IMR-90 (cell line): ENCODE data around the gene PIEZO1. TPM values are rescaled to one million over a fixed set of nuclear protein-coding genes. Genes with fewer than 3 reads are reported as not detected.

Experiments
- ATAC-seq: fragments of 200-7000 bp; cut with Tn5 transposase; 2 replicates; pipeline ENCODE4 v1.9.1; 2020; ENCODE audit warnings: low read depth, mild to moderate bottlenecking, moderate library complexity
- BruUV-seq: library from RNA; stranded (reverse); fragments of 400-500 nt; replicated peaks from 2 replicates; lab custom pipeline; 2021; lab: Mats Ljungman, UMichigan
- CTCF ChIA-PET: fragments of 300-600 bp; formaldehyde crosslinking; extraction: SDS; loops from one replicate; lab custom pipeline; 2021; ENCODE audit warnings: antibody characterized with exemption; lab: Yijun Ruan, JAX
- POLR2A ChIA-PET: fragments of 300-600 bp; sonication (Branson Sonifier 250); formaldehyde crosslinking; loops from one replicate; lab custom pipeline; 2022; ENCODE audit warnings: antibody characterized with exemption; ENCODE audit not compliant: unreplicated experiment; lab: Charles Lee
- DNase-seq: peaks from one replicate; pipeline ENCODE4 v3.0.0; 2013
- H2AFZ ChIP-seq: replicated peaks from 2 replicates; pipeline ENCODE3; 2013; ENCODE audit warnings: low read length, mild to moderate bottlenecking; ENCODE audit not compliant: poor library complexity
- H2AK5ac ChIP-seq: 2 replicates; pipeline ENCODE4 v1.6.1; 2013; ENCODE audit warnings: low read depth, low read length, inconsistent platforms
- H2AK9ac ChIP-seq: replicated peaks from 2 replicates; pipeline ENCODE3; 2013; ENCODE audit warnings: mild to moderate bottlenecking, low read depth, low read length, moderate library complexity; ENCODE audit not compliant: poor library complexity
- H2BK120ac ChIP-seq: 2 replicates; pipeline ENCODE4 v1.6.1; 2013; ENCODE audit warnings: low read depth, low read length, inconsistent platforms
- H2BK15ac ChIP-seq: 3 replicates; pipeline ENCODE4 v1.6.1; 2013; ENCODE audit warnings: low read depth, low read length, inconsistent platforms
- H2BK20ac ChIP-seq: 2 replicates; pipeline ENCODE4 v1.6.1; 2013; ENCODE audit warnings: low read depth, mild to moderate bottlenecking, inconsistent platforms, low read length, moderate library complexity
- H2BK5ac ChIP-seq: 2 replicates; pipeline ENCODE4 v1.6.1; 2013; ENCODE audit warnings: mild to moderate bottlenecking, low read depth, low read length, inconsistent platforms; ENCODE audit not compliant: poor library complexity, severe bottlenecking
- H3K14ac ChIP-seq: replicated peaks from 2 replicates; pipeline ENCODE4 v1.6.1; 2013; ENCODE audit warnings: low read depth, low read length, inconsistent platforms
- H3K18ac ChIP-seq: 2 replicates; pipeline ENCODE4 v1.6.1; 2013; ENCODE audit warnings: low read depth, low read length, control low read depth
- H3K23ac ChIP-seq: 2 replicates; pipeline ENCODE4 v1.6.1; 2013; ENCODE audit warnings: low read depth, low read length, inconsistent platforms
- H3K27ac ChIP-seq: 2 replicates; pipeline ENCODE4 v1.5.1; 2013; ENCODE audit warnings: mild to moderate bottlenecking, control low read depth, low read length; ENCODE audit not compliant: insufficient read depth
- H3K27me3 ChIP-seq: 2 replicates; pipeline ENCODE4 v1.6.1; 2013; ENCODE audit warnings: low read length; ENCODE audit not compliant: control insufficient read depth, insufficient read depth
- H3K36me3 ChIP-seq: 2 replicates; pipeline ENCODE4 v1.6.1; 2013; ENCODE audit warnings: low read length, mixed read lengths; ENCODE audit not compliant: control insufficient read depth, insufficient read depth
- H3K4ac ChIP-seq: 2 replicates; pipeline ENCODE4 v1.6.1; 2013; ENCODE audit warnings: low read depth, low read length, inconsistent platforms
- H3K4me1 ChIP-seq: 2 replicates; pipeline ENCODE4 v1.6.1; 2013; ENCODE audit warnings: low read length, mixed read lengths; ENCODE audit not compliant: control insufficient read depth, insufficient read depth
- H3K4me2 ChIP-seq: 2 replicates; pipeline ENCODE4 v1.6.1; 2013; ENCODE audit warnings: low read depth, mild to moderate bottlenecking, control low read depth, low read length, moderate library complexity
- H3K4me3 ChIP-seq: 2 replicates; pipeline ENCODE4 v1.5.1; 2013; ENCODE audit warnings: low read depth, mild to moderate bottlenecking, control low read depth, low read length, moderate library complexity; ENCODE audit not compliant: insufficient read depth
- H3K56ac ChIP-seq: 2 replicates; pipeline ENCODE4 v1.6.1; 2013; ENCODE audit warnings: low read length, inconsistent platforms; ENCODE audit not compliant: insufficient read depth; ENCODE audit errors: extremely low read depth
- H3K79me1 ChIP-seq, 2 experiments: 2 replicates each; pipeline ENCODE4 v1.6.1; 2013; ENCODE audit warnings: low read length in 2 of 2, inconsistent platforms in 1 of 2, low read depth in 1 of 2
- H3K9ac ChIP-seq: 2 replicates; pipeline ENCODE4 v1.6.1; 2013; ENCODE audit warnings: low read depth, low read length, control low read depth
- H3K9me1 ChIP-seq: 2 replicates; pipeline ENCODE4 v1.6.1; 2013; ENCODE audit warnings: low read length, inconsistent platforms; ENCODE audit not compliant: insufficient read depth
- H3K9me3 ChIP-seq: 2 replicates; pipeline ENCODE4 v1.6.1; 2013; ENCODE audit warnings: low read length; ENCODE audit not compliant: control insufficient read depth, insufficient read depth
- H4K20me1 ChIP-seq: 2 replicates; pipeline ENCODE4 v1.6.1; 2013; ENCODE audit warnings: low read length, inconsistent platforms; ENCODE audit not compliant: insufficient read depth
- H4K5ac ChIP-seq: 2 replicates; pipeline ENCODE4 v1.6.1; 2013; ENCODE audit warnings: mild to moderate bottlenecking, low read depth, low read length, control low read depth
- H4K8ac ChIP-seq, 2 experiments: 2 replicates each; pipeline ENCODE4 v1.6.1; 2013; ENCODE audit warnings: low read depth in 2 of 2, low read length in 2 of 2, control low read depth in 1 of 2, inconsistent platforms in 1 of 2
- H4K91ac ChIP-seq: 2 replicates; pipeline ENCODE4 v1.6.1; 2013; ENCODE audit warnings: low read depth, low read length, inconsistent platforms; ENCODE audit not compliant: insufficient read depth
- CEBPB ChIP-seq: IDR thresholded peaks from 2 replicates; pipeline ENCODE4 v1.6.1; 2012; ENCODE audit warnings: low read depth, low read length, improper control_type of control experiment
- CHD1 ChIP-seq: IDR thresholded peaks from 2 replicates; pipeline ENCODE4 v1.6.1; 2012; ENCODE audit warnings: low read depth, low read length, improper control_type of control experiment
- CTCF ChIP-seq: conservative IDR thresholded peaks from 2 replicates; pipeline ENCODE4 v1.5.1; 2012; ENCODE audit warnings: mild to moderate bottlenecking, low read depth, low read length, improper control_type of control experiment
- MAFK ChIP-seq: IDR thresholded peaks from 2 replicates; pipeline ENCODE4 v1.6.1; 2012; ENCODE audit warnings: low read depth, low read length, improper control_type of control experiment
- MAZ ChIP-seq: IDR thresholded peaks from 2 replicates; pipeline ENCODE4 v1.6.1; 2012; ENCODE audit warnings: low read depth, mild to moderate bottlenecking, low read length, improper control_type of control experiment, moderate library complexity, borderline replicate concordance
- POLR2A ChIP-seq: IDR thresholded peaks from 2 replicates; pipeline ENCODE4 v1.6.1; 2012; ENCODE audit warnings: mild to moderate bottlenecking, low read depth, low read length
- RAD21 ChIP-seq: IDR thresholded peaks from 2 replicates; pipeline ENCODE4 v1.6.1; 2012; ENCODE audit warnings: low read length, improper control_type of control experiment
- RCOR1 ChIP-seq: IDR thresholded peaks from 2 replicates; pipeline ENCODE4 v1.6.1; 2012; ENCODE audit warnings: mild to moderate bottlenecking, low read length, improper control_type of control experiment; ENCODE audit not compliant: insufficient replicate concordance
- USF2 ChIP-seq: fragments of 150-350 bp; IDR thresholded peaks from 2 replicates; pipeline ENCODE4 v1.6.1; 2017; ENCODE audit warnings: mild to moderate bottlenecking, antibody characterized with exemption, low read length, low read depth
- WGBS, 2 experiments: methylation state at CpG; one replicate each; pipeline versions ENCODE4 v1.1.5 to v1.1.7; 2013; ENCODE audit warnings: missing lambda C conversion rate in 2 of 2; ENCODE audit not compliant: insufficient read length in 1 of 2; ENCODE audit errors: extremely low coverage in 2 of 2; 5-methylcytosine and 5-hydroxymethylcytosine counted together
- dilution Hi-C: fragments of 300-500 bp; cut with HindIII; formaldehyde crosslinking; loops from one replicate; pipeline ENCODE4 v1.14.3; 2018; ENCODE audit warnings: low sequenced_read_pairs; ENCODE audit not compliant: unreplicated experiment
- in situ Hi-C: fragments of 300-500 bp; cut with MboI; formaldehyde crosslinking; loops from 3 replicates; pipeline ENCODE4 v1.14.3; 2019; ENCODE audit warnings: low sequenced_read_pairs, inconsistent platforms, mixed read lengths
- intact Hi-C: fragments of 100-400 bp; cut with micrococcal nuclease; formaldehyde crosslinking; loops from 2 replicates; pipeline ENCODE4 v1.10.0; 2022
- polyA plus RNA-seq, 3 experiments: library from polyadenylated mRNA; depleted of rRNA; stranded (reverse); fragments of >200 nt; gene quantifications; 2 replicates each; pipeline ENCODE4 v1.2.3, GENCODE V29; 2012; ENCODE audit warnings: low replicate concordance in 1 of 3
- total RNA-seq: library from RNA; depleted of rRNA; stranded (reverse); fragments of >200 nt; gene quantifications from 2 replicates; pipeline ENCODE4 v1.2.3, GENCODE V29; 2012

PIEZO1 gene
- total and polyA plus RNA-seq, 2 of the 4 experiments (the other 2 are of a cell fraction) = 36.2 to 372 TPM

- TF ChIP-seq RAD21 (no peak), POLR2A (no peak), MAZ (no peak), CEBPB (no peak), USF2 (no peak), CHD1 (no peak), CTCF (no peak), RCOR1 (no peak), MAFK (no peak)
- H3K4me3 ChIP-seq = no peak overlapping the region
- no peak overlapping the region for H2BK5ac ChIP-seq
- peaks cover 4% of the 10 kb centered on the region; the same call in 1 of the 2 replicates for H3K4me1 ChIP-seq
- no peak overlapping the region for H3K23ac ChIP-seq
- H4K8ac ChIP-seq = no peak overlapping the region
- in situ Hi-C loops = no loop called here
- no peak overlapping the region for H3K27ac ChIP-seq
- no peak overlapping the region for H2BK20ac ChIP-seq
- H3K14ac ChIP-seq = no peak overlapping the region
- intact Hi-C loops = no loop called here
- no peak overlapping the region for H3K4me2 ChIP-seq
- no peak overlapping the region for H2BK120ac ChIP-seq
- POLR2A ChIA-PET = no interaction called here
- H4K5ac ChIP-seq = no peak overlapping the region
- H3K79me1 ChIP-seq = no peaks in the 10 kb centered on the region
- no peak overlapping the region for H2AK5ac ChIP-seq
- no peak overlapping the region for H2AK9ac ChIP-seq
- no peak overlapping the region for H3K9ac ChIP-seq
- no peaks in the 10 kb centered on the region for H3K9me1 ChIP-seq
- 94% methylated on average over 7 of the region's 24 CpGs; no CpG with 5 or more reads in 1 of the 2 experiments for WGBS, 2 experiments
- no peak overlapping the region for H2AFZ ChIP-seq
- H3K18ac ChIP-seq = no peak overlapping the region
- H3K56ac ChIP-seq = no peak overlapping the region
- peaks cover 4% of the 10 kb centered on the region; the same call in 1 of the 2 replicates for H4K20me1 ChIP-seq
- H3K36me3 ChIP-seq = peaks cover 23% of the 10 kb centered on the region
- no TSS peak for BruUV-seq
- H4K91ac ChIP-seq = no peak overlapping the region
- H3K4ac ChIP-seq = no peak overlapping the region
- no peaks in the 10 kb centered on the region for H3K9me3 ChIP-seq
- no peaks in the 10 kb centered on the region for H3K27me3 ChIP-seq
- dilution Hi-C loops = no loop called here
- no peak for ATAC-seq
- H2BK15ac ChIP-seq = no peak overlapping the region
- CTCF ChIA-PET = no interaction called here
- DNase-seq = no peak
These were observed 43.7 kb upstream of the PIEZO1 start for GRCh38 chr16:88828711-88829110.
